AG10803 (cell line): Measurements from ENCODE around the gene NUP205.

Source experiments
- DNase-seq: peaks from one replicate; pipeline ENCODE4 v3.0.0; 2010; ENCODE audit warnings: low read depth
- H3K4me3 ChIP-seq: 2 replicates; pipeline ENCODE4 v1.5.1; 2011; ENCODE audit warnings: mild to moderate bottlenecking, low read length, control low read depth
- CTCF ChIP-seq: conservative IDR thresholded peaks from 2 replicates; pipeline ENCODE4 v1.5.1; 2011; ENCODE audit warnings: mild to moderate bottlenecking, low read length, control low read depth, inconsistent platforms

Gene NUP205

GRCh38 chr7:135597181-135597925, 39.6 kb downstream of the NUP205 start:
- H3K4me3 ChIP-seq: no peak overlapping the region
- no peak for TF ChIP-seq CTCF
- peak; percentile 25 for DNase-seq

- H3K4me3 ChIP-seq: no peak overlapping the region
- no peak for TF ChIP-seq CTCF
- DNase-seq: no peak
Observed at GRCh38 chr7:135597926-135598305, 40.2 kb downstream of the NUP205 start.

- DNase-seq: no peak
- no peak overlapping the region for H3K4me3 ChIP-seq
- TF ChIP-seq CTCF: no peak
Observed at GRCh38 chr7:135599471-135599870, 41.8 kb downstream of the NUP205 start.

- H3K4me3 ChIP-seq: no peak overlapping the region
- TF ChIP-seq CTCF: no peak
Observed at GRCh38 chr7:135600226-135600625, 42.5 kb downstream of the NUP205 start.

GRCh38 chr7:135601182-135601581, 43.5 kb downstream of the NUP205 start:
- no peak overlapping the region for H3K4me3 ChIP-seq
- DNase-seq: no peak
- no peak for TF ChIP-seq CTCF

More at GRCh38 chr7:135600226-135600625, 42.5 kb downstream of the NUP205 start:
- peak; percentile 12 for DNase-seq

GRCh38 chr7:135602304-135602703, 44.6 kb downstream of the NUP205 start:
- no peak for TF ChIP-seq CTCF
- DNase-seq: peak; percentile 20

GRCh38 chr7:135616136-135616535, 58.4 kb downstream of the NUP205 start:
- no peak overlapping the region for H3K4me3 ChIP-seq
- DNase-seq: no peak
- TF ChIP-seq CTCF: no peak

More at GRCh38 chr7:135602304-135602703, 44.6 kb downstream of the NUP205 start:
- H3K4me3 ChIP-seq: no peak overlapping the region
